ENCODE results near the gene EIPR1.

The EIPR1 gene

GRCh38 chr2:3269425-3270094, 108.1 kb downstream of the EIPR1 start:
- TF ChIP-seq CTCF (conservative IDR thresholded peaks at IDR 0.05; ENCODE audit: low read length), result no peak
- no peak overlapping the region for H3K4me3 ChIP-seq (ENCODE audit: low read length)
- no peak for DNase-seq (ENCODE audit: low read depth)

- no peak for DNase-seq (ENCODE audit: low read depth)
- no peak for TF ChIP-seq CTCF (conservative IDR thresholded peaks at IDR 0.05; ENCODE audit: low read length)
Observed at GRCh38 chr2:3268705-3269029, 109.0 kb downstream of the EIPR1 start.

GRCh38 chr2:3267869-3268704, 109.5 kb downstream of the EIPR1 start:
- H3K4me3 ChIP-seq (ENCODE audit: low read length), result no peak overlapping the region
- DNase-seq (ENCODE audit: low read depth), result no peak
- TF ChIP-seq CTCF (conservative IDR thresholded peaks at IDR 0.05; ENCODE audit: low read length), result no peak

More at GRCh38 chr2:3268705-3269029, 109.0 kb downstream of the EIPR1 start:
- H3K4me3 ChIP-seq (ENCODE audit: low read length), result no peak overlapping the region

GRCh38 chr2:3266925-3267867, 110.4 kb downstream of the EIPR1 start:
- DNase-seq (ENCODE audit: low read depth), result no peak
- no peak for TF ChIP-seq CTCF (conservative IDR thresholded peaks at IDR 0.05; ENCODE audit: low read length)

GRCh38 chr2:3265981-3266924, 111.4 kb downstream of the EIPR1 start:
- TF ChIP-seq CTCF (conservative IDR thresholded peaks at IDR 0.05; ENCODE audit: low read length), result no peak
- no peak for DNase-seq (ENCODE audit: low read depth)
- H3K4me3 ChIP-seq (ENCODE audit: low read length), result no peak overlapping the region

More at GRCh38 chr2:3266925-3267867, 110.4 kb downstream of the EIPR1 start:
- H3K4me3 ChIP-seq (ENCODE audit: low read length), result no peak overlapping the region

GRCh38 chr2:3265471-3265870, 112.1 kb downstream of the EIPR1 start:
- no peak for TF ChIP-seq CTCF (conservative IDR thresholded peaks at IDR 0.05; ENCODE audit: low read length)
- no peak overlapping the region for H3K4me3 ChIP-seq (ENCODE audit: low read length)
- no peak for DNase-seq (ENCODE audit: low read depth)
